PC-3 (cell line): ENCODE measurements around the gene OSBPL7. TPM values are rescaled to one million over a fixed set of nuclear protein-coding genes. Genes with fewer than 3 reads are reported as not detected.

ENCODE experiments used
- ATAC-seq: fragments of 200-7000 bp; cut with Tn5 transposase; 2 replicates; pipeline ENCODE4 v1.9.1; 2020; ENCODE audit warnings: mild to moderate bottlenecking, moderate library complexity
- BruUV-seq: library from RNA; stranded (reverse); fragments of 400-500 nt; replicated peaks from 2 replicates; lab custom pipeline; 2021; lab: Mats Ljungman, UMichigan
- CTCF ChIA-PET: fragments of 300-600 bp; sonication (Branson Sonifier 250); formaldehyde crosslinking; loops from one replicate; lab custom pipeline; 2022; ENCODE audit warnings: antibody characterized with exemption; lab: Charles Lee
- POLR2A ChIA-PET: fragments of 300-600 bp; sonication (Branson Sonifier 250); formaldehyde crosslinking; loops from one replicate; lab custom pipeline; 2022; ENCODE audit warnings: antibody characterized with exemption; ENCODE audit not compliant: unreplicated experiment; lab: Charles Lee
- DNase-seq: peaks from one replicate; pipeline ENCODE4 v3.0.0-alpha.2; 2015
- H2AFZ ChIP-seq: fragments of 300-600 bp; sonication (generic); 2 replicates; pipeline ENCODE4 v1.6.0; 2016; ENCODE audit warnings: antibody characterized with exemption, low read length
- H3F3A ChIP-seq: fragments of 300-600 bp; sonication (generic); one replicate; pipeline ENCODE4 v1.6.0; 2017; ENCODE audit warnings: antibody characterized with exemption, low read length, control low read depth, mild to moderate bottlenecking; ENCODE audit not compliant: unreplicated experiment
- H3K27ac ChIP-seq: fragments of 300-600 bp; sonication (generic); 2 replicates; pipeline ENCODE4 v1.5.1; 2016; ENCODE audit warnings: mild to moderate bottlenecking, low read length
- H3K27me3 ChIP-seq: fragments of 300-600 bp; sonication (generic); 2 replicates; pipeline ENCODE4 v1.6.1; 2016; ENCODE audit warnings: low read length, mixed read lengths
- H3K36me3 ChIP-seq: fragments of 300-600 bp; sonication (generic); 2 replicates; pipeline ENCODE4 v1.6.1; 2016; ENCODE audit warnings: low read depth, mixed run types, low read length, mixed read lengths
- H3K4me1 ChIP-seq: fragments of 300-600 bp; sonication (generic); 2 replicates; pipeline ENCODE4 v1.5.1; 2016; ENCODE audit warnings: low read length; ENCODE audit not compliant: insufficient read depth
- H3K4me2 ChIP-seq: fragments of 300-600 bp; sonication (generic); 2 replicates; pipeline ENCODE4 v1.6.0; 2016; ENCODE audit warnings: low read length
- H3K4me3 ChIP-seq: fragments of 300-600 bp; sonication (generic); 2 replicates; pipeline ENCODE4 v1.5.1; 2016; ENCODE audit warnings: mild to moderate bottlenecking, low read length, mixed read lengths
- H3K79me2 ChIP-seq: fragments of 300-600 bp; sonication (generic); 2 replicates; pipeline ENCODE4 v1.6.1; 2017; ENCODE audit warnings: low read length, mixed read lengths
- H3K9ac ChIP-seq: fragments of 300-600 bp; sonication (generic); 2 replicates; pipeline ENCODE4 v1.6.0; 2016; ENCODE audit warnings: mild to moderate bottlenecking, low read length
- H3K9me2 ChIP-seq: fragments of 300-600 bp; sonication (generic); replicated peaks from 2 replicates; pipeline ENCODE4 v1.6.1; 2016; ENCODE audit warnings: mixed run types, low read length, mixed read lengths
- H3K9me3 ChIP-seq: fragments of 300-600 bp; sonication (generic); 2 replicates; pipeline ENCODE4 v1.6.1; 2016; ENCODE audit warnings: low read length, mixed read lengths
- H4K20me1 ChIP-seq: fragments of 300-600 bp; sonication (generic); 2 replicates; pipeline ENCODE4 v1.6.1; 2016; ENCODE audit warnings: low read length, mixed read lengths
- CTCF ChIP-seq: fragments of 300-600 bp; sonication (generic); conservative IDR thresholded peaks from 2 replicates; pipeline ENCODE4 v1.5.1; 2017; ENCODE audit warnings: antibody characterized with exemption, low read depth, mild to moderate bottlenecking, low read length
- EZH2 ChIP-seq: fragments of 300-600 bp; sonication (generic); IDR thresholded peaks from one replicate; pipeline ENCODE4 v1.6.1; 2017; ENCODE audit warnings: antibody characterized with exemption, mild to moderate bottlenecking, low read length; ENCODE audit not compliant: unreplicated experiment
- EZH2phosphoT487 ChIP-seq: fragments of 300-600 bp; sonication (generic); IDR thresholded peaks from 2 replicates; pipeline ENCODE4 v1.6.1; 2018; ENCODE audit warnings: mild to moderate bottlenecking, antibody characterized with exemption, low read length, borderline replicate concordance
- intact Hi-C: fragments of 100-400 bp; cut with micrococcal nuclease; formaldehyde crosslinking; loops from 2 replicates; pipeline ENCODE4 v1.9.0; 2023
- total RNA-seq: library from RNA; depleted of rRNA; stranded (reverse); fragments of >200 nt; gene quantifications from 2 replicates; pipeline ENCODE4 v1.2.3, GENCODE V29; 2014

Gene OSBPL7
- total RNA-seq, 1 experiment from 2014 or later, result 22.1 TPM

GRCh38 chr17:47853616-47854015 lies 32.0 kb upstream of the OSBPL7 start:
- Histone ChIP-seq H3K79me2 (peaks cover 19% of the 10 kb centered on the region), H3K9me2 (no peaks in the 10 kb centered on the region), H3K4me3 (no peak overlapping the region), H3K9ac (no peak overlapping the region), H3K27me3 (peaks cover 13% of the 10 kb centered on the region), H3F3A (no peaks in the 10 kb centered on the region), H4K20me1 (no peaks in the 10 kb centered on the region), H3K4me1 (peaks cover 16% of the 10 kb centered on the region), H3K9me3 (no peaks in the 10 kb centered on the region), H3K27ac (no peak overlapping the region), H3K4me2 (no peak overlapping the region), H3K36me3 (no peaks in the 10 kb centered on the region), H2AFZ (no peak overlapping the region)
- TF ChIP-seq EZH2 (no peak), EZH2phosphoT487 (no peak), CTCF (no peak)
- intact Hi-C loops, result no loop called here
- no peak for ATAC-seq
- BruUV-seq, result no TSS peak
- ChIA-PET CTCF (no interaction called here), POLR2A (no interaction called here)
- no peak for DNase-seq

GRCh38 chr17:47852113-47852949 lies 30.7 kb upstream of the OSBPL7 start:
- Histone ChIP-seq H3K79me2 (peaks cover 22% of the 10 kb centered on the region), H3K4me1 (peaks cover 16% of the 10 kb centered on the region), H3F3A (no peaks in the 10 kb centered on the region), H4K20me1 (no peaks in the 10 kb centered on the region), H2AFZ (no peak overlapping the region), H3K9me2 (no peaks in the 10 kb centered on the region), H3K27me3 (peaks cover 13% of the 10 kb centered on the region), H3K4me3 (no peak overlapping the region), H3K27ac (no peak overlapping the region), H3K9ac (no peak overlapping the region), H3K4me2 (no peak overlapping the region), H3K9me3 (no peaks in the 10 kb centered on the region), H3K36me3 (no peaks in the 10 kb centered on the region)
- DNase-seq, result no peak
- POLR2A ChIA-PET, result no interaction called here
- no peak for TF ChIP-seq EZH2phosphoT487
- no peak for TF ChIP-seq EZH2
- no peak for TF ChIP-seq CTCF
- intact Hi-C loops, result no loop called here
- BruUV-seq, result no TSS peak
- no peak for ATAC-seq
- CTCF ChIA-PET, result no interaction called here

- TF ChIP-seq EZH2 (no peak), CTCF (no peak), EZH2phosphoT487 (no peak)
- Histone ChIP-seq H3K9me3 (no peaks in the 10 kb centered on the region), H3K9me2 (no peaks in the 10 kb centered on the region), H3K27me3 (peaks cover 13% of the 10 kb centered on the region), H3K4me3 (no peak overlapping the region), H3K36me3 (no peaks in the 10 kb centered on the region), H3K4me1 (peaks cover 16% of the 10 kb centered on the region), H3K79me2 (peaks cover 22% of the 10 kb centered on the region), H3F3A (no peaks in the 10 kb centered on the region), H3K27ac (no peak overlapping the region), H4K20me1 (no peaks in the 10 kb centered on the region), H2AFZ (no peak overlapping the region), H3K9ac (no peak overlapping the region), H3K4me2 (no peak overlapping the region)
- intact Hi-C loops, result loop anchor here (2.0 kb wide), 1 partner anchor 13 kb away; no protein-coding TSS in a partner anchor
- ChIA-PET POLR2A (no interaction called here), CTCF (interaction anchor here (1.7 kb wide), 1 partner anchor 38 kb away, joined by 16 read pairs; no protein-coding TSS in a partner anchor)
- no TSS peak for BruUV-seq
- ATAC-seq, result no peak
- no peak for DNase-seq
These were observed 30.1 kb upstream of the OSBPL7 start for GRCh38 chr17:47851764-47852112.
